Urinary bladder (tissue), 4 donors: ENCODE measurements around the gene BCL2L15. TPM values are rescaled to one million over a fixed set of nuclear protein-coding genes. Genes with fewer than 3 reads are reported as not detected.
"Not testable (repeated sequence)": the region's sequence is repeated elsewhere in the genome, so short reads cannot be mapped to it uniquely, and the experiment has no call there.

Source experiments
- DNase-seq: peaks from one replicate; pipeline ENCODE4 v3.0.0-alpha.2; 2015; ENCODE audit errors: extremely low spot score
- H3K27ac ChIP-seq: one replicate; pipeline ENCODE4 v1.5.1; 2013; ENCODE audit warnings: low read depth, mild to moderate bottlenecking, moderate library complexity
- H3K36me3 ChIP-seq: one replicate; pipeline ENCODE4 v1.6.1; 2013; ENCODE audit warnings: mild to moderate bottlenecking, moderate library complexity; ENCODE audit not compliant: insufficient read depth
- H3K4me1 ChIP-seq: one replicate; pipeline ENCODE4 v1.6.1; 2013; ENCODE audit warnings: mild to moderate bottlenecking, moderate library complexity; ENCODE audit not compliant: insufficient read depth
- H3K4me3 ChIP-seq: one replicate; pipeline ENCODE4 v1.5.1; 2013; ENCODE audit warnings: low read depth, low read length
- WGBS: extraction: QIAGEN DNeasy Blood & Tissue Kit; methylation state at CpG from one replicate; pipeline ENCODE4 v1.1.7; 2013; 5-methylcytosine and 5-hydroxymethylcytosine counted together
- polyA plus RNA-seq: library from polyadenylated mRNA; stranded (reverse); fragments of 200-250 nt; gene quantifications from one replicate; pipeline ENCODE4 v1.2.3, GENCODE V29; 2013
- total RNA-seq: library from RNA; depleted of rRNA; stranded (reverse); fragments of >200 nt; gene quantifications from one replicate; pipeline ENCODE4 v1.2.3, GENCODE V29; 2014
- donor health status: healthy with polysubstance abuse.
- donor health status: healthy.

The BCL2L15 gene
- total and polyA plus RNA-seq, 2 donors, result 0.25 to 0.90 TPM

GRCh38 chr1:113852694-113853093 lies 34.7 kb downstream of the BCL2L15 start:
- not testable (repeated sequence) for DNase-seq, H3K4me3 ChIP-seq, H3K4me1 ChIP-seq, H3K27ac ChIP-seq, H3K36me3 ChIP-seq
- 92% methylated on average over 6 of the region's 6 CpGs for WGBS

- H3K4me1 ChIP-seq, result no peaks in the 10 kb centered on the region
- DNase-seq, result no peak
- H3K4me3 ChIP-seq, result no peak overlapping the region
- 80% methylated on average over 3 of the region's 3 CpGs for WGBS
- no peaks in the 10 kb centered on the region for H3K36me3 ChIP-seq
- no peak overlapping the region for H3K27ac ChIP-seq
Observed at GRCh38 chr1:113850127-113850796, 37.1 kb downstream of the BCL2L15 start.

- H3K36me3 ChIP-seq, result no peaks in the 10 kb centered on the region
- H3K4me1 ChIP-seq, result no peaks in the 10 kb centered on the region
- no peak overlapping the region for H3K27ac ChIP-seq
- no peak for DNase-seq
- no peak overlapping the region for H3K4me3 ChIP-seq
Observed at GRCh38 chr1:113849072-113849471, 38.3 kb downstream of the BCL2L15 start.

- Histone ChIP-seq H3K36me3 (no peaks in the 10 kb centered on the region), H3K27ac (no peak overlapping the region), H3K4me1 (no peaks in the 10 kb centered on the region), H3K4me3 (no peak overlapping the region)
- 77% methylated on average over 2 of the region's 2 CpGs for WGBS
- no peak for DNase-seq
Observed at GRCh38 chr1:113846391-113847035, 40.9 kb downstream of the BCL2L15 start.

GRCh38 chr1:113836534-113836933 lies 50.8 kb downstream of the BCL2L15 start:
- Histone ChIP-seq H3K4me1 (no peaks in the 10 kb centered on the region), H3K4me3 (no peak overlapping the region), H3K36me3 (no peaks in the 10 kb centered on the region), H3K27ac (no peak overlapping the region)
- no peak for DNase-seq
- WGBS, result 95% methylated on average over 1 of the region's 1 CpG

- Histone ChIP-seq H3K36me3 (no peaks in the 10 kb centered on the region), H3K27ac (no peak overlapping the region), H3K4me3 (no peak overlapping the region), H3K4me1 (no peaks in the 10 kb centered on the region)
- peak; percentile 11 for DNase-seq
- WGBS, result 13% methylated on average over 4 of the region's 4 CpGs
Observed at GRCh38 chr1:113835686-113836290, 51.6 kb downstream of the BCL2L15 start.

GRCh38 chr1:113834716-113835115 lies 52.7 kb downstream of the BCL2L15 start:
- Histone ChIP-seq H3K4me3 (no peak overlapping the region), H3K27ac (no peak overlapping the region), H3K36me3 (no peaks in the 10 kb centered on the region), H3K4me1 (no peaks in the 10 kb centered on the region)
- 96% methylated on average over 2 of the region's 2 CpGs for WGBS
- no peak for DNase-seq

Other genes with a start within 250 kb of the BCL2L15 start
- 27.2 TPM for gene PHTF1, start 128.1 kb downstream of the BCL2L15 start, total RNA-seq
- 8.3 TPM for gene PHTF1, start 128.1 kb downstream of the BCL2L15 start, polyA plus RNA-seq
- 34.2 TPM for gene RSBN1, start 75.1 kb downstream of the BCL2L15 start, total RNA-seq
- gene RSBN1, start 75.1 kb downstream of the BCL2L15 start, polyA plus RNA-seq, result 9.6 TPM
- 2.3 TPM for gene PTPN22, start 15.9 kb downstream of the BCL2L15 start, total RNA-seq
- 1.2 TPM for gene PTPN22, start 15.9 kb downstream of the BCL2L15 start, polyA plus RNA-seq
- gene AP4B1, start 17.2 kb upstream of the BCL2L15 start, total RNA-seq, result 35.3 TPM
- 9.2 TPM for gene AP4B1, start 17.2 kb upstream of the BCL2L15 start, polyA plus RNA-seq
- gene DCLRE1B, start 17.7 kb upstream of the BCL2L15 start, total RNA-seq, result 5.0 TPM
- gene DCLRE1B, start 17.7 kb upstream of the BCL2L15 start, polyA plus RNA-seq, result 5.1 TPM
- 41.7 TPM for gene HIPK1, start 41.7 kb upstream of the BCL2L15 start, total RNA-seq
- 23.5 TPM for gene HIPK1, start 41.7 kb upstream of the BCL2L15 start, polyA plus RNA-seq
- 206 TPM for gene OLFML3, start 91.9 kb upstream of the BCL2L15 start, total RNA-seq
- 144 TPM for gene OLFML3, start 91.9 kb upstream of the BCL2L15 start, polyA plus RNA-seq